Lower leg skin (tissue), 3 donors: Measurements from ENCODE around the gene E2F7.

Source experiments
- POLR2A ChIP-seq, 2 donors: fragments of 450-650 bp; IDR thresholded peaks; one replicate each; pipeline ENCODE4 v1.6.1; 2016 to 2017; ENCODE audit warnings: antibody characterized with exemption in 2 of 2, mild to moderate bottlenecking in 1 of 2, moderate library complexity in 1 of 2
- TF ChIP-seq, protein P1 (sequence below), 3 donors: fragments of 450-650 bp; IDR thresholded peaks; one replicate each; pipeline ENCODE4 v1.5.1; 2016; ENCODE audit warnings: antibody characterized with exemption in 3 of 3, mild to moderate bottlenecking in 3 of 3, moderate library complexity in 2 of 3

DNA sequence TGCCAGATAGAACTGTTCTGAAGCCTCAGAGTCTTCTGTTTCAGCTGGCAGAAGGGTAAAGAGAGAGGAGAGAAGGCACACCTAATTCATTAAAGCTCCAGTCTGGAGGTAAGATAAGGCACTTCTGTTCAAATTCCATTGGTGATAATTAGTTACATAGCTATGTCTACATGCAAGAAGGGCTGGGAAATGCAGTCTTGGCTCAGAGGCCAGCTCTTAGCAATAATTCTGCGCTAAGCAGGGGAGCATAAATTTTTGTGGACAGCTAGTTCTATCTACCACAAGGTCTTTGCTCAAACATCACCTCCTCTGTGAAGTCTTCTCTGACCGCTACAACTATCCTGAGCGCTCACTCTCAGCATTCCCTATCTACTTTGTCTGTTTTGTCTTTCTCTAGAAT, 14.3 kb upstream of the E2F7 start:
- TF ChIP-seq, protein P1, sequence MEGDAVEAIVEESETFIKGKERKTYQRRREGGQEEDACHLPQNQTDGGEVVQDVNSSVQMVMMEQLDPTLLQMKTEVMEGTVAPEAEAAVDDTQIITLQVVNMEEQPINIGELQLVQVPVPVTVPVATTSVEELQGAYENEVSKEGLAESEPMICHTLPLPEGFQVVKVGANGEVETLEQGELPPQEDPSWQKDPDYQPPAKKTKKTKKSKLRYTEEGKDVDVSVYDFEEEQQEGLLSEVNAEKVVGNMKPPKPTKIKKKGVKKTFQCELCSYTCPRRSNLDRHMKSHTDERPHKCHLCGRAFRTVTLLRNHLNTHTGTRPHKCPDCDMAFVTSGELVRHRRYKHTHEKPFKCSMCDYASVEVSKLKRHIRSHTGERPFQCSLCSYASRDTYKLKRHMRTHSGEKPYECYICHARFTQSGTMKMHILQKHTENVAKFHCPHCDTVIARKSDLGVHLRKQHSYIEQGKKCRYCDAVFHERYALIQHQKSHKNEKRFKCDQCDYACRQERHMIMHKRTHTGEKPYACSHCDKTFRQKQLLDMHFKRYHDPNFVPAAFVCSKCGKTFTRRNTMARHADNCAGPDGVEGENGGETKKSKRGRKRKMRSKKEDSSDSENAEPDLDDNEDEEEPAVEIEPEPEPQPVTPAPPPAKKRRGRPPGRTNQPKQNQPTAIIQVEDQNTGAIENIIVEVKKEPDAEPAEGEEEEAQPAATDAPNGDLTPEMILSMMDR (IDR thresholded peaks at IDR 0.05) = no peak
- no peak for TF ChIP-seq POLR2A (IDR thresholded peaks at IDR 0.05)
